Body of pancreas (tissue), 4 donors: Measurements from ENCODE around the gene EIF4E1B. TPM values are rescaled to one million over a fixed set of nuclear protein-coding genes. Genes with fewer than 3 reads are reported as not detected.

Source experiments
- ATAC-seq: fragments of 150-250 bp; one replicate; pipeline ENCODE4 v1.9.1; 2016
- DNase-seq, 4 donors: peaks; one replicate each; pipeline ENCODE4 v3.0.0-alpha.2; 2019
- H3K27ac ChIP-seq, 4 donors: fragments of 200-600 bp; sonication (generic); 1 replicate in 3 of 4; 2 replicates in 1 of 4; pipeline versions ENCODE4 v1.5.1 to v1.6.1; 2016 to 2019; ENCODE audit warnings: mild to moderate bottlenecking in 1 of 4, mixed read lengths in 1 of 4, moderate library complexity in 1 of 4
- H3K27me3 ChIP-seq, 2 donors: fragments of 200-600 bp; sonication (generic); one replicate each; pipeline ENCODE4 v1.6.0; 2016; ENCODE audit warnings: mild to moderate bottlenecking in 1 of 2
- H3K36me3 ChIP-seq, 2 donors: fragments of 200-600 bp; sonication (generic); replicated peaks in 1 of 2; 2 replicates each; pipeline ENCODE4 v1.5.1; 2016; ENCODE audit warnings: low read depth in 2 of 2; ENCODE audit not compliant: insufficient read depth in 1 of 2
- H3K4me1 ChIP-seq: fragments of 200-600 bp; sonication (generic); one replicate; pipeline ENCODE4 v1.6.0; 2016
- H3K4me3 ChIP-seq, 2 donors: fragments of 200-600 bp; sonication (generic); 1 replicate in 1 of 2; 2 replicates in 1 of 2; pipeline ENCODE4 v1.5.1; 2016 to 2019
- H3K9me3 ChIP-seq, 3 donors: fragments of 200-600 bp; sonication (generic); 1 replicate in 2 of 3; 2 replicates in 1 of 3; pipeline ENCODE4 v1.5.1; 2016
- POLR2A ChIP-seq, 3 donors: fragments of 450-650 bp; IDR thresholded peaks; one replicate each; pipeline ENCODE4 v1.6.1; 2016; ENCODE audit warnings: antibody characterized with exemption in 3 of 3, mild to moderate bottlenecking in 2 of 3
- WGBS, 2 donors: methylation state at CpG; one replicate each; pipeline ENCODE4 v1.1.5; 2017; 5-methylcytosine and 5-hydroxymethylcytosine counted together
- intact Hi-C: fragments of 100-400 bp; cut with DNase I; formaldehyde crosslinking; loops from one replicate; pipeline ENCODE4 v1.15.1; 2023
- total RNA-seq, 2 donors: library from RNA; depleted of rRNA; stranded (reverse); fragments of >200 nt; gene quantifications; one replicate each; pipeline ENCODE4 v1.1.0, GENCODE V29; 2016
- TF ChIP-seq, protein P1 (sequence below), 7 experiments: fragments of 450-650 bp in 4 of 7; fragments of 200-600 bp in 3 of 7; sonication (generic) in 3 of 7; IDR thresholded peaks; one replicate each; pipeline ENCODE4 v1.5.1; 2016 to 2019; ENCODE audit warnings: antibody characterized with exemption in 7 of 7

Gene EIF4E1B
- total RNA-seq, 2 donors from 2014 or later, result 0.26 to 11.5 TPM

DNA sequence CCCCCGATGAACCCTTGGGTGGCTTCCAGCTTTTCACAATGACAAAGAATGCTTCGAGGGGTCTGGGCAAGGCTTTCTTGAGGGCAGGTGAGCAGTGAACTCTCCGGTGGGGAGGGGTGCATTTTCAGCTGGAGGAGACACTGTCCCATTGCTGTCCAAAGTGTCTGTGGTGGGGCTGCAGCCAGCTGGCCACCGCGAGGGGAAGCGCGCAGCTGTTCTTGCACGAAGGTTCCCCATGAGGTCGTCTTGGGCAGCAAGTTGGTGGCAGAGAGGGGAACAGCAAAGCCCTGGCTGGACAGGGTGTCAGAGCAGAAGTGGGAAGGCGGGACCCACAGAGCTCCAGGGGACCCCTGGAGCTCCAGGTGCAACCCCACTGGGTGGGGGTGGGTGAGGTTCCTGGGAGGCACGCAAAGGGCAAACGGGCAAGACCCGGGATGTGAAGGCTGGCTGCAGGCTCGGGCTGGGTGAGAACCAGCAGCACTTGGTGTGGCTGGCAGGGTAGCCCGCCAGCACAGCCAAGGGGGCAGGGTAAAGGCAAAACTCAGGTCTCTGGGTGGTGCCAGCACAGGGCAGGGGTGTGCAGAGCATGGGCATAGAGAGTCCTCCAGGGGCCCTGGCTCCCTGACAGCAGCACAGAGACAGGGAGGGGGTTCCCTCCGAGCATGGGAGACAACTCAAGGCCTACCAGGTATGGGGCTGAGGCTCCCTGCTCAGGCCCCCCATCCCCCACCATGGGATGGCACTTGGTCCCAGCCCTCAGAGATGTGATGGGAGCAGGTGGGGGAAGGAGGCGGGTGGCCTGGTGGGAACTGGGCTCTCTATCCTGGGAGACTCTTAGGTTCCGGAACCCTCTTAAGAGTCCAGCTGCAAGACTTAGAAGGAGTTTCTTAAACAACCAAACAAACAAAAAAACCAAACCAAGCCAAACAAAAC, 43.4 kb downstream of the EIF4E1B start:
- Histone ChIP-seq H3K9me3 (no peaks in the 10 kb centered on the region), H3K36me3 (no peaks in the 10 kb centered on the region), H3K4me3 (no peak overlapping the region), H3K27ac (no peak overlapping the region), H3K27me3 (no peaks in the 10 kb centered on the region), H3K4me1 (no peaks in the 10 kb centered on the region)
- no peak for DNase-seq
- intact Hi-C loops, result no loop called here
- ATAC-seq, result no peak
- WGBS, 2 donors, result 64 to 75% methylated on average over 17 to 18 of the region's 18 CpGs
- TF ChIP-seq POLR2A (IDR thresholded peaks at IDR 0.05), result no peak
- TF ChIP-seq, protein P1, sequence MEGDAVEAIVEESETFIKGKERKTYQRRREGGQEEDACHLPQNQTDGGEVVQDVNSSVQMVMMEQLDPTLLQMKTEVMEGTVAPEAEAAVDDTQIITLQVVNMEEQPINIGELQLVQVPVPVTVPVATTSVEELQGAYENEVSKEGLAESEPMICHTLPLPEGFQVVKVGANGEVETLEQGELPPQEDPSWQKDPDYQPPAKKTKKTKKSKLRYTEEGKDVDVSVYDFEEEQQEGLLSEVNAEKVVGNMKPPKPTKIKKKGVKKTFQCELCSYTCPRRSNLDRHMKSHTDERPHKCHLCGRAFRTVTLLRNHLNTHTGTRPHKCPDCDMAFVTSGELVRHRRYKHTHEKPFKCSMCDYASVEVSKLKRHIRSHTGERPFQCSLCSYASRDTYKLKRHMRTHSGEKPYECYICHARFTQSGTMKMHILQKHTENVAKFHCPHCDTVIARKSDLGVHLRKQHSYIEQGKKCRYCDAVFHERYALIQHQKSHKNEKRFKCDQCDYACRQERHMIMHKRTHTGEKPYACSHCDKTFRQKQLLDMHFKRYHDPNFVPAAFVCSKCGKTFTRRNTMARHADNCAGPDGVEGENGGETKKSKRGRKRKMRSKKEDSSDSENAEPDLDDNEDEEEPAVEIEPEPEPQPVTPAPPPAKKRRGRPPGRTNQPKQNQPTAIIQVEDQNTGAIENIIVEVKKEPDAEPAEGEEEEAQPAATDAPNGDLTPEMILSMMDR (IDR thresholded peaks at IDR 0.05), result no peak

DNA sequence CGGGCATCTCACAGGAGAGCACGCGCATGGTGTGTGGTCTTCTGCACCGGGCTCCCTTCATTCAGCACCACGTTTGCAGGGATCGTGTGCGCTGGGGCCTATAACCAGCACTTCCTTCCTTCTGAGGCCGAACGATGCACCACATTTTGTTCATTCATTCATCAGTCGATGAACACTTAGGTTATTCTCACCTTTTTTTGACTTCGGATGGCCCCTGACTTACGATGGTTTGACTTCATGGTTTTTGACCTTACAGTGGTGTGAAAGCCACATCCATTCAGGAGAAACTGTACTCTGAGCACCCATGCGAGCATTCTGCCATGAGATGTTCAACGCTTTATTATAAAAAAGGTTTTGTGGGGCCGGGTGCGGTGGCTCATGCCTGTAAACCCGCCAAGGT, 44.3 kb downstream of the EIF4E1B start:
- Histone ChIP-seq H3K27ac (no peak overlapping the region), H3K27me3 (no peaks in the 10 kb centered on the region), H3K4me1 (no peaks in the 10 kb centered on the region), H3K9me3 (no peaks in the 10 kb centered on the region), H3K36me3 (no peaks in the 10 kb centered on the region), H3K4me3 (no peak overlapping the region)
- ATAC-seq (no peak), DNase-seq (no peak)
- intact Hi-C loops, result no loop called here
- TF ChIP-seq, protein P1 (IDR thresholded peaks at IDR 0.05), result no peak
- TF ChIP-seq POLR2A (IDR thresholded peaks at IDR 0.05), result no peak
- WGBS, 2 donors, result 85 to 88% methylated on average over 17 of the region's 17 CpGs

DNA sequence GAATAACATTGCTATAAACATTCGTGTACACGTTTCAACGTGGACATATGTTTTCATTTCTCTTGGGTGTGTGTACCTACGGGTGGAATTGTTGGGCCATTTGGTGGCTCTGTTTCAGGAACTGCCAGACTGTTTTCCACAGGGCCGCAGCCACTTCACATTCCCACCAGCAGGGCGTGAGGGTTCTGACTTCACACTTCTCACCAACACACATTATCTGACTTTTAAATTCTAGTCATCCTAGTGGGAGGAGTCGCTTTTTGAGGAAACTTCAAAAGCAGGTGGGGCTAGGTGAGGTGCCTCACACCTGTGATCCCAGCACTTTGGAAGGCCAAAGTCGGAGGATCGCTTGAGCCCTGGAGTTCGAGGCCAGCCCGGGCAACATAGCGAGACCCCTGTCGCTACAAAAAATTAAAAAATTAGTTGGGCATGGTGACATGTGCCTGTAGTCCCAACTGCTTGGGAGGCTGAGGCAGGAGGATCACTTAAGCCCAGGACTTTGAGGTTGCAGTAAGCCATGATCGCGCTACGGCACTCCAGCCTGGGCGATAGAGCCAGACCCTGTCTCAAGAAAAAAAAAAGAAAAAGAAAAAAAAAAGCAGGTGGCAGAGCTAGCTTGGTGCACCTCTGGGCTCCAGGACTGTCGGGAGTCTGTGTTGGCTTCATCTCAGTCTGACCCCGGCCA, 45.3 kb downstream of the EIF4E1B start:
- intact Hi-C loops, result no loop called here

DNA sequence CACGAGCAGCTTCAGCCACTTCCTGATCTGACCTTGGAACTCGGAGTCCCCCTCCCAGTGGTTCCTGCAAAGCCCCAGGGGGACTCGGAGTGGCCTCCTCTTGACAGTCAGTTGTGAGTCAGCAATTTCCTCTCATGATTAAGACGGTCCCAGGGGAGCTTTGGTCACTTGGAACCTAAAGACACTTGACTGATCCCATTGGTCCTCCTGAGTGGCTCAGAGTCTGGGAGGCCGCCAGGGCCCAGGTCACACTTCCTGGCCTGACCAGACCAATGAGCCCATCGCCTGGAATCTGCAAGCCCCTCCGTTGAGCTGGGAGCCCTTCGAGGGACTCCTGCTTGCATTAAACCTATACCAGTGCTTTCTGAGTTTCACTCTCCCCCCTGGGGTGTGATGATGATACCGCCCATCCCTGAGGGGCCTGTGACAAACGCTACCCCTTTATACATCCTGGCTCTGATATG, 45.9 kb downstream of the EIF4E1B start:
- 35 to 57% methylated on average over 6 to 10 of the region's 10 CpGs for WGBS, 2 donors
- DNase-seq (peak in 1 of 4 donors; percentile 14), ATAC-seq (no peak)
- no peaks in the 10 kb centered on the region for H3K27me3 ChIP-seq
- no peaks in the 10 kb centered on the region for H3K9me3 ChIP-seq
- H3K4me3 ChIP-seq, result no peak overlapping the region
- intact Hi-C loops, result no loop called here
- H3K4me1 ChIP-seq, result no peaks in the 10 kb centered on the region
- TF ChIP-seq POLR2A (IDR thresholded peaks at IDR 0.05), result no peak
- TF ChIP-seq, protein P1 (IDR thresholded peaks at IDR 0.05), result no peak
- no peaks in the 10 kb centered on the region for H3K36me3 ChIP-seq
- no peak overlapping the region for H3K27ac ChIP-seq

More for the DNA sequence above, 45.3 kb downstream of the EIF4E1B start:
- Histone ChIP-seq H3K9me3 (no peaks in the 10 kb centered on the region), H3K27me3 (no peaks in the 10 kb centered on the region), H3K27ac (no peak overlapping the region), H3K36me3 (no peaks in the 10 kb centered on the region), H3K4me1 (no peaks in the 10 kb centered on the region), H3K4me3 (no peak overlapping the region)
- DNase-seq (no peak), ATAC-seq (no peak)
- TF ChIP-seq, protein P1 (IDR thresholded peaks at IDR 0.05), result peak in 4 of 7 experiments; percentile 17 to 36 (median 24)
- TF ChIP-seq POLR2A (IDR thresholded peaks at IDR 0.05), result no peak
- WGBS, 2 donors, result 59 to 62% methylated on average over 19 of the region's 19 CpGs
